HL-60/S4 treated with phorbol 12-myristate 13-acetate at 8.2 ng/mL for 4 days and 3 days (cell line): ENCODE data around the gene TNFRSF1B.

ENCODE experiments used
- in situ Hi-C: fragments of 300-500 bp; cut with MboI; formaldehyde crosslinking; loops from 2 replicates; pipeline ENCODE4 v1.15.0; 2022; ENCODE audit warnings: low sequenced_read_pairs

The TNFRSF1B gene

GRCh38 chr1:12255913-12256312, 89.1 kb downstream of the TNFRSF1B start:
- in situ Hi-C loops: no loop called here

DNA sequence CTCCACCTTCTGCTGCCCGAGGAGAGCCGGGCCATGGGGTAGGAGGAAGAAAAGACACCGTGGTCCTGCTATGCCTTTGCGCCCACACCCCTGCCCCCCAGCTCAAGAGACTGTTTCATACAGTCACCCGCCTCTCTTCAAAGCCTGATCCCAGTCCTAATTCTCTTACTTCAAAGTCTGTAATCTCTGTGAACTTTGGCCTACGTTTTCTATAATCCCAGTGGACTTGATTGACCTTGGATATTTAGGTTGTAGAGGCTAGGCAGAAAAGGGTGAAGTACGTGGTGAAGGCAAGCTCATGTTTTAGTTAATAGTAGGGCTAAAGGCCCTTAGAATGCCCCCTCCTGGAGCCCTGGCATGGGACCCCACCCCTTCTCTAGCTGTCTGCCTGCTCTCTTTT, 91.5 kb downstream of the TNFRSF1B start:
- in situ Hi-C loops: no loop called here
